ENCODE results near the gene KRTAP5-8.
"Not testable (repeated sequence)": the region's sequence is repeated elsewhere in the genome, so short reads cannot be mapped to it uniquely, and the experiment has no call there.

Gene KRTAP5-8

DNA sequence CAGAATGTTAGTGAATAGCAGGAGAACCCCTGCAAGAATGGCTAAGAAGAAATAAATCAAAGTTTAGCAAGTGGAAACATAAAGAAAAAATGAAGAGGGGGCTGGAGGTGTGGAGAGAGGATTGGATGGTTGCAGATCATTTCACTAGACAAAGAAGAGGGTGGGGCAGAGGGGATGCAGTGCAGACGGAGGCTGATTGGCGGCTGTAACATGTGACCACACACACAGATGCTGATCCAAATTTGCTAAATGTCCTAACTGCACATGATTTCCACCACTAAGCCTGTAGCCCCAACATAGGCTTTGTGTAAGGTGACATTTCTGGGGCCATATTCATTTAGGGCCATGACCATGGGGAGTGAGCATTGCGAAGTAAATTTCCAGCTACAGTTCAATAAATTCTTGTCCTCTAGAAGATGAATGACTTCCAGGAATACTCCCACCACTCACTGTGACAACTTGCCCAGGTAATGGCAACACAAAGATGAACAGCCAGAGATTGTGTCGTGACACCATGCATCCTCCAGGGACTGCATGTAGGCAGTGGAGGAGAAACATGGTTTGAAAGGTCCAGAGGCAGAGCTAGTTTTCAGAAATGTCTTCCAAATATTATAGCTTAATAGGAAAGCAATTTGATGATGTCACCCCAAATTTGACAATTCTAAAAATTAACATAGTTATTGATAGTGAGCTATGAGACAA lies 38.0 kb downstream of the KRTAP5-8 start:
- no peak for DNase-seq

DNA sequence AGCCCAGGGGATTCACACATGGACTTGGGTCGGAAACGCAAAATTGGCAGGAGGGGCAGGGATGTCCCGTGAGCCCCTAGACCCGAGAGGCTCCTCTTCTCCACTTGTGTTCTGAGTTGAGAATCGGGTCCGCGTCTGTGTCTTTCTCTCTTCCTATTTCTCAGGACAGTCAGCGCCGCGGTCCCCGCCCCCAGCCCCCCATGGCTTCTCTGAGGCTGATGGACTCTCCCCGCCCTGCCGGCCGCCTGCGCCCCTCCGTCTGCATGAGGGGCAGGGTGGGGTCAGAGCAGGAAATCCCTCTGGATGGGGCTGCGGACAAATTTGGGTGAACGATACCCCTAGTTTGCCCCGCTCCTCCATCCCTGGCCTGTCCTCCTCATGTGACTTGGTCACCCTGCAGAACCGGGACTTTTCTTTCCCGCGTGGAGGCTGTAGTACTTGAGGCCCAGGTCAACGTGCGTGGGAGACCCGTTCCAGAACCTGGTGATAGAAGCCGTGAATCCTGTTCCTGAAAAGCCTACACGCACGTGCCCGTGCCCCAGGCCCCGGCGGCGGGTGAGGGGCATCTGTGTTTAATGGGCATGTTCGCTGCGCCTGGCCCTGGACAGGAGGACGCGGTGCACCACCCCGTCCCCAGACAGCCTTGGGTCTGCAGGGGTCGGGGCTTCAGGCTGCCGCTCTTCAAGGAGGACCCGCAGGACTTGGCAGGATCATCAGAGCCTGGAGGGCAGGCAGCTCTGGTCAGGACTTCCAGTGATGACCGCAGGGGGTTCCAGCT lies 39.1 kb downstream of the KRTAP5-8 start:
- DNase-seq = not testable (repeated sequence)

DNA sequence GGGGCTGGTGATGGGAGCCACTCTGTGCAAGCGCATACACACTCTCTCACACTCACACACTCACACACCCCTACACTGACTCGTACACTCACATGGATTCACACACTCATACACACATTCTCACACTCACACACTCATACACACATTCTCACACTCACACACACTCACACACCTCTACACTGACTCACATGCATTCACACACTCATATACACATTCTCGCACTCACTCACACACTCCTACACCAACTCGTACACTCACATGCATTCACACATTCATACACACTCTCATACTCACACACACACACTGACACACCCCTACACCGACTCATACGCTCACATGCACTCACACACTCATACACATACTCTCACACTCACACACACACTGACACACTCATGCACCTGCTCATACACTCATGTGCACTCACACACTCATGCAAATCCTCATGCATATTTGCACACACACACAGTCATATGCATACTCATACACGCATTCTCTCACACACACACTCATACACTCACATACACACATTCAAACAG lies 39.7 kb downstream of the KRTAP5-8 start:
- no peak for DNase-seq

DNA sequence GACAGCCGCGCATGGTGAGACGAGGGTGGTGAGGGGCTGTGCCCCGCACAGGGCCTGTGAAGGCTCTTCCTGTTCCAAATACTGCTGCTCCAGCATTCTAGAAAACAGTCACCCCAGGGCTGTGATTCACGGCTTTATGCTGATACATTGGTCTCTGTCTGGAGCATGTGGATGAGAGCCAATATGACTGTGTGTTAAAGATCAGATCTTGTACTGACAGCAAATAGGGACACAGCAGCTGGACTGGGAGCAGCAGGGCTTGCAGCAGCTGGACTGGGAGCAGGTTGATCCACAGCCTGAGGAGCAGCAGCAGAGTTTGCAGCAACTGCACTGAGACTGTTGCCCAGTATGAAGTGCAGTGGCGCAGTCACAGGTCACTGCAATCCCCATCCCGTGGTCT lies 41.7 kb downstream of the KRTAP5-8 start:
- DNase-seq = not testable (repeated sequence)

DNA sequence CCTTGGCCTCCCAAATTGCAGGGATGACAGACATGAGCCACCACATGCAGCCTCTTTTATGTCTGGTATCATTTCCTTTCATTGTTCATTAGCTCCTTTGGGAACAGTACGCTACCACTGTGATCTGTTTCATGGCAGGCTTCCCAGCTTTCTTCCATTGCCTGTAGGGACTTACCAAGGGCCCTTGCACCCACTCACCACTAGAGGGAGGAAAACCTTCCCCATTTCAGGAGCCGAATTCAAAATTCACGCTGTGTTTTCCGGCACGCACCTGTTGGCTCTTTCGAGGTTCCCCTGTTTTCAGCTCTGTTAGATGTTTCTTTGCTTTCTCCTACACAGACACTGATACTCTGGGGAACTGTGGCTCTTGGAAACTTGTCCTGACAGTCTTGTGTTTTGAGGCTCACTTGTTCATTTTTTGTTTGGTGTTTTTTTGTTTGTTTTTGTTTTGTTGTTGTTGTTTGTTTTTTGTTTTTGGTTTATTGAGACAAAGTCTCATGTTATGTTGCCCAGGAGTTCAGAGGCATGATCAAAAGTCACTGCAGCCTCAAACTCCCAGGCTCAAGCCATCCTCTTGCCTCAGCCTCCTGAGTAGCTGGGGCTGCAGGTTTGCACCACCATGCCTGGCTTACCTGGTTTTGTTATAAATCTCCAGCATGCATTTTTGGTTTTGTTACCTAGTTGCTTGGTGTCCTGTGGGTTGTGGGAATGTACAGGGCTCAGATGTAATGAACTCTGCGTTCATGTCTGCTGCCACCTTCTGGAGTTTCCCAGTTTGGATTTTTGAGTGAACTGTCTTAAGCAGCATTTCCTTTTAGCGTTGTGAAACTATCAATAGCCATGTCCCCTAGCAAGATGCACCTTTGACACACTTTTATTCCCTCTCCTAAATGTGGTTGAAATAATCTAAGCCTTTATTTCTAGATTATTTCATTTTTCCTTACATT lies 42.5 kb downstream of the KRTAP5-8 start:
- peak in 1 of 2 donors; percentile 15 for DNase-seq

DNA sequence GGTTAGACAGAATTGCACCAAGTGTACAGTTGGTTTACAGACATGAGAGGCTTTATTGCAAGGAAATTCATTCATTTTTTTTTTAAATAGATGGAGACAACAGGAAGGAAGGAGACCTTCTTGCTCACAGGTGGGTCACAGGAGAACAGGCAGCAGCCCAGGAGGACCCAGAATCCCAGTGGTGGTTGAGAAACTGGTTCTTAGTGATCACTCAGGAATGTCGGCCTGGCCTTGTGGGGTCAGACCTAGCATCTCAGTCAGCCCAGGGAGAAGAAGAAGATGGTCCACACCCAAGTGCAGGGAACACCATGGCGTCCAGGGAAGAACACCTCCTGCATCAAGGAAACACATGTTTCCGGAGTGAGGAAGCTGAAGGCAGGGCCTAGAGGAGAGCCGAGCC lies 44.0 kb downstream of the KRTAP5-8 start:
- no peak for DNase-seq

DNA sequence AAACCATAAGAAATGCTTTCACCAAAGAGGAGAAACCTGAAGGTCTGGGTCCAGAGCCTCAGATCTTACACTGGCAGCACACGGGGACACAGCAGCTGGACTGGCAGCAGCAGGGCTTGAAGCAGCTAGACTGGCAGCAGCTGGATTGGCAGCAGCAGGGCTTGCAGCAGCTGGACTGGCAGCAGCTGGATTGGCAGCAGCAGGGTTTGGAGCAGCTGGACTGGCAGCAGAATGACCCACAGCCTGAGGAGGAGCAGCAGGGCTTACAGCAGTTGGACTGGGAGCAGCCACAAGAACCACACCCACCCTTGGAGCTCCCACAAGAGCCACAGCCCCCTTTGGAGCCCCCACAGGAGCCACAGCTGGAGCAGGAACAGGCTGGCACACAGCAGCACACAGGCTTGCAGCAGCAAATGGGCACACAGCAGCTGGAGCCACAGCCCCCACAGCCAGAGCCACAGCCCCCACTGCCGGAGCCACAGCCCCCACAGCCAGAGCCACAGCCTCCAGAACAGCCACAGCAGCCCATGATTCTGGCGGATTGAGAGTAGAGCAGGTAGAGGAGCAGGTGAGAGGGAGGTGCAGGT lies 44.6 kb downstream of the KRTAP5-8 start, which contains the start of gene KRTAP5-11:
KRTAP5-11 (minus strand) TSS at position 567 of the 587 bp plus-strand sequence; CDS start at position 529, 38 bp downstream.
- DNase-seq = no peak

DNA sequence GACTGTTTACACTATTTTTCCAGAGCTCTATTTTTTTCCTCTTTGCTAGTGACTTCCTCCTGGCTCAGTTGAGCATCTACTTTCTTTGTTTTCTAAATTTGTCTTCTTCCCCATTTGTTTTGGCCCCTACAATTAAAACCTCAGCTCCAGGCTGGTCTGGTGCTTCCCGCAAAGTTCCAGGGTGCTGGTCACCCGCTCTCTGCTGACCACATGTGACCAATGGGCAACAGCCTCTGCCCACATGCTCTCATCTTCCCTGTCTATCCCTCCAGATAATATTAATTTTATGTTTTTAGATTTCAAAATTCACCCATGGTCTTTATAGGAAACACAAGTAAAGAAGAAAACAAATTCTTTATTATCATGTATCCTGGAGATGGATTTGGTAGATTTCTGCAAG lies 45.1 kb downstream of the KRTAP5-8 start:
- DNase-seq = not testable (repeated sequence)

DNA sequence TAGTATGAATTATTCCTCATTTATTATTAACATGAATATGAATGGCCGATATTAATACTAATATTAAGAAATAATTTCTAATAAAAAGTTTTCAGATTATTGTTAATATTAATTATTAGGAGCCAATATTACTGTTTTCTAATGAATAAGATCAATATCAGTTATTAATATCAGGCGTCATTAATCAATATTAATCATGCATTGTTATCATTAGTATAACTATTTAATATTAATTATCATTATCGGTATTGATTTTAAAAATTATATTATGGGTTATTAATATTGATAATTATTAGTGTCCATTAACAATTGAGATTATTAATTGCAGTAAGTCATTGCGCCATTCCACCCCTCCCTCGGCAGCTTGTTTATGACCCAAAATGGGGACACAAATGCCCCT lies 47.8 kb downstream of the KRTAP5-8 start:
- not testable (repeated sequence) for DNase-seq

DNA sequence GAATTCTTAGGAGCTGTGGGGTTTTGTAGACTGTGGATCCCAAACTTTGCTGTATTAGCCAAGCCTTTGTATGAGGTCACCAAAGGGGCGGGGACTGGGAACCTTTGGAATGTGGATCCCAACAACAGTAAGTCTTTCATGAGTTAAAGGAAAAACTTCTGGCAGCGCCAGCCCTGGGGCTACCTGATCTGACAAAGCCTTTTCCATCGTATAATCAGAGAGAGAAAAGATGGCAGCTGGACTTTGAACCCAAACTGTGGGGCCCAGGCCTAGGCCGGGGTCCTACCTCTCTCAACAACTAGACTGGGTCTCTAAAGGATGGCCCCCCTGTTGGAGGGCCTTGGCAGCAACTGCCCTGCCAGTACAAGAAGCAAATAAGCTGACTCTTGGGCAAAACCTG lies 50.5 kb downstream of the KRTAP5-8 start:
- DNase-seq = not testable (repeated sequence)

All from stimulated activated CD4-positive, alpha-beta T cell treated with anti-CD3 and anti-CD28 coated beads, Interleukin-2, amount 100 ng/mL, for 48 hours (primary cell).